GM18508 (cell line): ENCODE measurements around the gene EME1.
"Not testable (repeated sequence)": the region's sequence is repeated elsewhere in the genome, so short reads cannot be mapped to it uniquely, and the experiment has no call there.

ENCODE experiments used
- ATAC-seq: cut with Tn5 transposase; IDR thresholded peaks from one replicate; pipeline ENCODE4 v1.9.1; 2021; ENCODE audit warnings: moderate number of reproducible peaks; ENCODE audit not compliant: insufficient read depth, unreplicated experiment

EME1 gene

GRCh38 chr17:50372758-50373556 lies at the start of gene EME1, which contains the start of gene MRPL27:
Gene EME1, plus strand, starts transcription at chr17:50373229. Its CDS starts 1,980 bp downstream, at chr17:50375209.
Gene MRPL27, minus strand, starts transcription at chr17:50373184. Its CDS starts 14 bp downstream, at chr17:50373170.
- ATAC-seq = peak; percentile 63

- ATAC-seq = no peak
Measured at GRCh38 chr17:50325906-50326305, 47.1 kb upstream of the EME1 start.

- ATAC-seq = no peak
Measured at GRCh38 chr17:50326831-50327364, 46.1 kb upstream of the EME1 start.

GRCh38 chr17:50328363-50329325 lies 44.4 kb upstream of the EME1 start:
- no peak for ATAC-seq

- ATAC-seq = no peak
Measured at GRCh38 chr17:50329716-50330115, 43.3 kb upstream of the EME1 start.

GRCh38 chr17:50330151-50330775 lies 42.8 kb upstream of the EME1 start:
- ATAC-seq = no peak

GRCh38 chr17:50331085-50331791 lies 41.8 kb upstream of the EME1 start:
- ATAC-seq = no peak

GRCh38 chr17:50332196-50332595 lies 40.8 kb upstream of the EME1 start:
- no peak for ATAC-seq

GRCh38 chr17:50333291-50334057 lies 39.6 kb upstream of the EME1 start:
- not testable (repeated sequence) for ATAC-seq

GRCh38 chr17:50337956-50338355 lies 35.1 kb upstream of the EME1 start:
- ATAC-seq = no peak

- ATAC-seq = no peak
Measured at GRCh38 chr17:50338645-50339044, 34.4 kb upstream of the EME1 start.

- no peak for ATAC-seq
Measured at GRCh38 chr17:50339381-50339780, 33.6 kb upstream of the EME1 start.

GRCh38 chr17:50344731-50345365 lies 28.2 kb upstream of the EME1 start:
- ATAC-seq = no peak

- ATAC-seq = no peak
Measured at GRCh38 chr17:50345432-50346312, 27.4 kb upstream of the EME1 start, which contains the start of gene XYLT2. Gene XYLT2, plus strand, starts transcription at chr17:50346126. Its CDS starts 15 bp downstream, at chr17:50346141.

GRCh38 chr17:50346313-50347116 lies 26.5 kb upstream of the EME1 start:
- no peak for ATAC-seq

GRCh38 chr17:50347117-50347893 lies 25.7 kb upstream of the EME1 start:
- ATAC-seq = no peak
